Stimulated activated CD8-positive, alpha-beta memory T cell treated with anti-CD3 and anti-CD28 coated beads, Interleukin-15, amount 100 ng/mL, for 48 hours (primary cell): ENCODE measurements around the gene CCR5.

Experiments used
- DNase-seq, 2 donors: peaks; one replicate each; pipeline ENCODE4 v3.0.0-alpha.2; 2020; ENCODE audit warnings: low read depth in 2 of 2

The CCR5 gene

GRCh38 chr3:46407970-46408369, 37.2 kb downstream of the CCR5 start:
- no peak for DNase-seq

DNA sequence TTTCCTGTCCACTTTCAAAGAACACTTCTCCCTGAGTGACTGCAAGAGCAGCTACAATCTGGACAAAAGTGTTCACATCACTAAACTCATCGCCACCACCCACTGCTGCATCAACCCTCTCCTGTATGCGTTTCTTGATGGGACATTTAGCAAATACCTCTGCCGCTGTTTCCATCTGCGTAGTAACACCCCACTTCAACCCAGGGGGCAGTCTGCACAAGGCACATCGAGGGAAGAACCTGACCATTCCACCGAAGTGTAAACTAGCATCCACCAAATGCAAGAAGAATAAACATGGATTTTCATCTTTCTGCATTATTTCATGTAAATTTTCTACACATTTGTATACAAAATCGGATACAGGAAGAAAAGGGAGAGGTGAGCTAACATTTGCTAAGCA, 38.1 kb downstream of the CCR5 start:
- no peak for DNase-seq

DNA sequence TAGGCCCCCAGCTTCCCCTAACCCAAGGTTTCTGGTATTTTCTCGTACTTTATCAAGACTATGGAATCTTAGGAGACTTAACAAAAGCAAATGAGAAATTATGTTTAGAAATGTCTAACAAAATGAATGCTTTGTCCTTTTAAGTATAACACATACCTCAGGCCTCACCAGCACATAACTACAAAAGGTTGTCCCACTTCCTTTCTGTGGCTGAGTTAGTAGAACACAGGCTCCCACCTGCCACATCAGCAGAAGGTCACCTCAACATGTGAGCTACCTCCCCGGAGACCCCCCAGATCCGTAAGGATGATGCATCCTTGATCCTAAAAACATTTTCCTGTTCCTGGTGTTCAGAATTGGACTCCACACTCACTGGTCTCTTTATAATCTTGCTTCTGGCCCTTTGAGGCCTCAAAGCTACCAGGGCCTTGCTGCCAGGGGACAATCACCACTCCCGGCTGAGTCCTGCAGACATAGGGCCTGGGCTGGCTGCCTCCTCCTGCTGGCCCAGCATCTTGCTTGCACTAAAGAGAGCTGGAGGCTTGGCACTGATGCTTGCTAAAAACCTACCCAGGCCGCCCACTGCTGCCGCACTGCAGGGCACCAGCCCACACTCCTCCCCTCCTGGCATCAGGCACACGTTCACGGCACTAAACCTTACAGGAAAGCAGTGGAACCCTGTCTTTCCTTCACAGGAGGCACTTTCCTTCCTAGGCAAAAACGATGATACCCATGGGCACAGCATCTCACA, 39.2 kb downstream of the CCR5 start:
- no peak for DNase-seq

GRCh38 chr3:46410669-46411068, 39.9 kb downstream of the CCR5 start:
- DNase-seq = no peak

DNA sequence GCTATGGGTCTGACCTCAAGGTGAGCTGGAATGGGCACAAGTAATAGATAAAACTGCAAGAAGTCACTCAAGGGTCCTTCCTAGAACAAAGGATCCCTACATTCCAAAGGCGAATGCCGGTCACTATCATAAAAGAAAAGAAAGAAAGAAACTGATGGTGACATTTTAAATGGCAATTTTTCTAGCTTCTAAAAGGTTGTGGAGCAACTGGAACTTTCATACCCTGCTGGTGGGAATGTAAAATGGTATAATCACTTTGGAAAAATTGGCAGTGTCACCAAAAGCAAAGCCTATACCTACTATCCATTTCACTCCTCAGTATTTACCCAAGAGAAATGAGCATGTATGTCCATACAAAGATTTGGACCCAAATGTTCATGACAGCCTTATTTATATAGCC, 40.5 kb downstream of the CCR5 start:
- DNase-seq = no peak

DNA sequence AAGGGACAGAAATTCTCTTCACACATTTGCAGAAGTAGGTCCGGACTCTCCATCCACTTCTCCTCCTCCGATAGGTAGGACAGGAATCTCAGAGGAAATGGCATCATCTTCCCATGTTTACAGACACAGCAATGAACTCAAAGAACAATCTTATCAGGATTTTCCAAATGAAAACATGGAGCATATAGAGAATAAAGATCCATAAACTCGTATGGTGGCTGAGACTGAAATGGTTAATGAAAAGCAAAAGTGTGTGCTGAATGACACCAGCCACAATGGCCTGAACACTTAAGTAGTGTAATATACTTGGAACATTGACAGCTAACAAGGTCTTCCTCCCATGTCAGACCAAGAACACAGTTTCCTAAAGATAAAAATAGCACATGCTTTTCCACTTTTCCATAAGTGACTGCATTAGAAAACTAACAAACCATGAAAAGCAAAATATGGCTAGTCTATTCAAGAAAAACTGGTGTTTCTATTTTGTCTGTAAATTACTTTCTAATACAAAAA, 42.1 kb downstream of the CCR5 start:
- no peak for DNase-seq

DNA sequence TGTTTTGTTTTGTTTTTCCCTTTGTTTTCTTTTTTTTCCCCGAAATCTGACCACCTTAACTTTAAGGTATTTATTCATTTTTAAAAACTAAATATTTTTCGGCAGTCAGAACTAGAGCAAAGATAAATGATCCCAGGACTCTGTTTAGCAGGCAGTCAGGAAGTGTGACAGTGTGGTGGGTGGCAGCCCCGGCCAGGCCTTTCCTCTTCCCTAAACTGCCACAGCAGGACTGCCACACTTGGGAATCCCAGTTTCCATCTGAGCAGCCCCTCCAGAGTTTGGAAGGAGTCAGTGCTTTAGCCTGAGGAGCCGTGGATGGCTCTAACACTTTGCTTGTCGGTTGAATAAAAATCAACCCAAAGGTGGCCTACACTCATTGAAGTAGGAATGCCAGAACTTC, 43.2 kb downstream of the CCR5 start:
- DNase-seq = no peak

DNA sequence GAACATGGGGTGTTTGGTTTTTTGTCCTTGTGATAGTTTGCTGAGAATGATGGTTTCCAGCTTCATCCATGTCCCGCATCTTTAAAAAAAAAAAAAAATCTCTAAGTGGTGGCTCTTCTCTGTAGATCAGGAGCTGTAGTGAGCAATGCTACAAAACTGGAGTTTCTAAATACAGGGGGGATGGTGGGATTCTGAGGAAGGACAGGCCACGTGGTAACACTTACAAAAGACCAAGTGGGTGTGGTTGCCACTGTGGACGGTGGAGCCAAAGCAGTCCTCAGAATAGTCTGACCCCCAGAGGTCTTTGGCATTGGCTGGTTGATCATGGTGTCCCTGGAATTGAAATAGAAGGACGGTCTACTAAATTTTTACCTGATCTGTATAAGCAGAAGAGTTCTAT, 44.0 kb downstream of the CCR5 start:
- no peak for DNase-seq

DNA sequence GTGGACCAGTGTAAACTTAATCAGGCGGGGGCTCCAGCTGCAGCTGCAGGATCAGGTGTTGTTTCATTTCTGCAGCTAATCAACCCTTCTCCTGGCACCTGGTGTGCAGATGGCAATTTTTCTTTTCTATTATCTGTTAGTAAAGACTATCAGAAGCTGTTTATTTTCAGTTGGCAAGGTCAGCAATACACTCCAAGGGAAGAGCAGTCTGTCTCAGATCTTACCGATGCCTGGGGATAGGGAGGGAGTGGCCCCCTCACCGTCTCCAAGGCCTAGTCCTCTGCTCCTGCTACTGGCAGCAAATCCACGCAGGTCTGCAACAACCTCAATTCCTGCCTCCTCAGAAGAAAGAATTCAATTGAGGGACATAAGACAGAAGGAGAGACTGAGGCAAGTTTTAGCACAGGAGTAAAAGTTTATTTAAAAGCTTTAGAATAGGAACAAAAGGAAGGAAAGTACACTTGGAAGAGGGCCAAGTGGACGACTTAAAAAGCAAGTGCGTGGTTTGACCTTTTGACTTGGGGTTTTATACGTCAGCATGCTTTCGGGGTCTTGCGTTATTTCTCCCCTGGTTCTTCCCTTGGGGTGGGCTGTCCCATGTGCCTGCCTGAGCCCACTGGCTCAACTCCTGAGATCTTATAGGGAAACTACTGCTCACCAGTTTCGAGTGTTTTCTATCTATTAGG, 45.5 kb downstream of the CCR5 start:
- DNase-seq = no peak

- no peak for DNase-seq
These were observed 46.2 kb downstream of the CCR5 start for GRCh38 chr3:46416811-46417510.

GRCh38 chr3:46417841-46418611, 47.3 kb downstream of the CCR5 start:
- DNase-seq = no peak

- DNase-seq = no peak
These were observed 49.1 kb downstream of the CCR5 start for GRCh38 chr3:46419816-46420215.

- DNase-seq = no peak
These were observed 50.2 kb downstream of the CCR5 start for GRCh38 chr3:46420931-46421330.

DNA sequence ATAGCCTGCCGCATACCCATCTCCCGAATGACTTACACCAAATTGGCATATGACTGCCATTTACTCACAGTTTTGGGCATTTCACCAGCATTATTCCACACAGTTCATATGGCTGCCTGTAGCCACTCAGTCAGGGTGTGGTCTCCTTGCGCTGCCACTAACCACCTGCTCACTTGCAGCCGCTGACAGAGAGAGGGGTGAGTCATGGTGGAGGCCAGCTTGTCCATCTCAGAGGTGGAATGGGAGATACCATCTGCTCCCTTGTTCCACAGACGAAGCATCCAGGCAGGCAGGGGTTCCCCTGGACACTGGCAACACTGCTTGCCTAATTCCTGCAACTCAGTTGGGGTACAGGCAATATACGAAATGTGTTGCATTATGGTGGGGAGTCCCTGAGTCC, 51.9 kb downstream of the CCR5 start:
- no peak for DNase-seq

DNA sequence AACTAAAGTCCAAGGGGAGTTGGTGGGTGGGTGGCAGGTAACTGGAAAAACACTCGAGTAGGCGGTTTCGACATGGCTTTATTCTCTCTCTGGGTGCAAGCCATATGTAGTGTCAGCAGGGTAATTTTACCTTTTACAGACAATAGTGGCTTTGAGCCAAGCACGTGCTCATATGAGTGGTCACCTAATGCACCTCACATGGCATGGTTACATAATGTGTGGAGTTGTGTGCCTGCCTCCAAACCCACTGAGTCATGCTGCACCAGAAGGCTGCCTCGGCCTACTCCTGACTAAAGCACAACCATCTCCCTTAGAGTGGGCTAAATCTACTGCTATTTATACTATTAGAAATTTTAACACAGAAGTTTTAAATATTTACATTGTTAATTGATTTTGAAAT, 52.8 kb downstream of the CCR5 start:
- DNase-seq = no peak
